Glomerular visceral epithelial cell (primary cell): Measurements from ENCODE around the gene SEMG1.

Experiments
- DNase-seq: peaks from one replicate; pipeline ENCODE4 v3.0.0-alpha.2; 2016; ENCODE audit errors: extremely low spot score

SEMG1 gene

DNA sequence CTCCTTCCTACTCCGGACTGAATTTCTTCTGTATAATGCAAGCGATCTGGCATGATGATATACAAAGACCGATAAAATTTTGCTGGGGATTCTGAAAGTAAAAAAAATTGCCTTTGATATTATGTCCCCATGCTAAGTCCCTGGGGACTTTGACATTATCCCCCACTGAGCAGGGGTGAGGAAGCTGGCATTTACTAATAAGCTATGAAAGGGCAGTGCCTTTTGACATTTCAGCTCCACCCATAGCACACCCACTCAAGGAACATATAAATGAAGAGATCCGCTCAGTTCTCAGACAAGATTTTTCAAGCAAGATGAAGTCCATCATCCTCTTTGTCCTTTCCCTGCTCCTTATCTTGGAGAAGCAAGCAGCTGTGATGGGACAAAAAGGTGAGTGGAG is 14.2 kb downstream of the SEMG1 start, which contains the start of gene SEMG2:
SEMG2 (plus strand) TSS at position 298 of the 400 bp plus-strand sequence; CDS start at position 315, 17 bp downstream.
- no peak for DNase-seq

- no peak for DNase-seq
Observed at GRCh38 chr20:45223136-45223535, 16.3 kb downstream of the SEMG1 start.

GRCh38 chr20:45226287-45226686 is 19.5 kb downstream of the SEMG1 start:
- DNase-seq, result no peak

GRCh38 chr20:45229264-45230056 is 22.6 kb downstream of the SEMG1 start:
- DNase-seq, result peak; percentile 42

DNA sequence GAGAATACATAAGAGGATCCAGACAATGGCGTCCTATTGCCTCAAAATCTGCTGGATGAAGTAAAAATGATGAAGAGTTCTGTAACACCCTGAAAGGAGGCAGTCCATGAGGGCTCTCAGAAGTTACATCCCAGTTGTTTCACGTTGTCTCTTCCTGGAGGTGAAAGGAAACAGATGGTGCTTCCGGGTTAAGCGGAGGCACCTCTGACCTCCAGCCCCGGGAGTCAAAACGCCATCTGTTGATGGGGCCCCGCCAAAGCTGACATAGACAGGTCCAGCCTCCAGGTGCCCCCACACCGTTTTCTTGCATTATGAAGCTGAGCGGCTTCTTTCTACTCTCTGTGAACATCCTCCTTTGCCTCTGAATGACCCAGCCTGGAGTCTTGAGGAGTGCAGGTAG is 23.8 kb downstream of the SEMG1 start:
- DNase-seq, result no peak

DNA sequence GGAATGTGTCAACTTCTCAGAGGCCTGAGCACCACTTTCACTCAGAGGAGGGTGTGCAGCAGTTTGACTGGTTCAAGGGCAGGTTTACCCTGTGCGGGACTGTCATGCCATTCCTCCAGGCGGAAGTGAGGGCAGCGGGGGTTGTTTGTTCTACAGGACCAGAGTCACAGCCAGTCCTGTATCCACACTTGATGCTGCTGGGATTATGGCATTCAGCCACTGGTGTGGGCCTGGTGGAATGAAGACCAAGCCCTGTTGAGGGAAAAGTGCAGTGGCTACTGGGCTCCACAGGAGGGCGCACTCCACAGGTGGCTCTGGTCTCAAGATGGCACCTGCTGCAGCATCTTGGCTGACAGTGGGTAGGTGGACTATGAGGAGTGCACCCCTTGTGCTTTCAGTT is 29.2 kb downstream of the SEMG1 start:
- DNase-seq, result no peak

GRCh38 chr20:45238139-45238538 is 31.3 kb downstream of the SEMG1 start:
- no peak for DNase-seq

DNA sequence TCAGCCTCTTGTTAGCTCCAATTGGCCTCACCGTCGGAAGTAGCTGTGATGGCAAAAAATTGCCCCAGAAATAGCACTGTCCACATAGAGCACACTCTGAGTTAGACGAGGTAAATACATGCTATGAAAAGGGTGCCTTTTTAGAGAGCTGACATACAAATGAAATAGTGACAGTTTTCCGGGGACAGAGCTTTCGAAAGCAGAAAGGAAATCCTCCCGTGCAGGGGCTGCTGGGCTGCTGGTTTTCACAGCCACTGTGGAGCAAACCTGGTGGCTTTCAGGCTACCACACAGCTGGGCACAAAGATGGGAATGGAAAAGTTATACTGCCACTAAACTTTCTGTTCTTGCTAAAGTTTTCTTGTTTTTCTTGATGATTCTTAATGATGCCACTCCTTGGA is 39.3 kb downstream of the SEMG1 start:
- DNase-seq, result no peak

- no peak for DNase-seq
Observed at GRCh38 chr20:45247865-45248264, 41.0 kb downstream of the SEMG1 start.

GRCh38 chr20:45248609-45249008 is 41.8 kb downstream of the SEMG1 start:
- DNase-seq, result no peak

DNA sequence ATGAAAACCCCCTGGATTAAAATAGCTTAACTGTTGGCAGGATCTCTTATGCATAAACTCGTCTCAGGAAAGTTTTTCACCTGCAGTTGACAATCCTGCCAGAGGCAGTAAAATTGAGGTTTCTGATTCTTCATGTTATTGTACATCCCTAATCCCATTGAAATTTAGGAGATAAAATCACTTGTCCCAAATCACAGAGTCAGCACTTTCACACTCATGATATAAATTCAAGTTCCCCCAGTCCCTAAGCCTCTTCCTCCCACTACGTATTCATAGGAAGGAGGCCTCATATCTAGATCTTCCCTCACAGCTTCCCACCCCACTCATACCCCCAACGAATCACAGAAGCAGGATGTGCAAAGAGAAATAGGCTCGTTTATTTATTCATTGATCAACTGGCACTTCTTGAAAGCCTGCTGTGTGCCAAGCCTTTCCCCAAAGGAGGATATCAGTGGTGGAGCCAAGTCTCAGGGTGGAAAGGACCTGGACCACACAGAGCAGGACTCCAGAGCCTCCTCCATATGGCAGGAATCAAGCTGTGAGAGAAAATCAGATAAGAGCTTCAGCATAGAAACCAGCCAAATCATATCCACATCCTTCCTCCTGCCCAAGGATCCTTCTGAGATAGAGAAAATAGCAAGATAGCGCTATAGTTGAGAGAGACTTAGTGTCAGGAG is 45.2 kb downstream of the SEMG1 start:
- DNase-seq, result no peak

DNA sequence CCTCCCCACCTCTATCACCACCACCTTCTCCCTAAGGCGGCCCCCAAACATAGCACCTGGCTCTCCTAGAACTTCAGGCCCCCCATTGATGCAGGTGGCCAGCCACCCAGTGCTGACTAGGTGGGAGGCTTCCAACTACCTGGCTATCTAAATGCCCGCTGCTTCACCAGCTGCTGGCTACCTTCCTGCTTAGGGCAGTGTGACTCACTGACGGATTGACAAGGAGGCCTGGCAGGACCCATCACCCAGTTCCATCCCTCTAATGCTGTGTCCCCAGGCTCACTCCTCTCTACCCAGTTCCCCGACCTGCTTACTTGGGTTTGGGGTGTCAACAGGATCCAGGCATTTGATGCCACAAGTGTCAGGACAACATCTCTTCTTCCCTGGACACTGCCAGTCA is 46.4 kb downstream of the SEMG1 start:
- DNase-seq, result no peak

DNA sequence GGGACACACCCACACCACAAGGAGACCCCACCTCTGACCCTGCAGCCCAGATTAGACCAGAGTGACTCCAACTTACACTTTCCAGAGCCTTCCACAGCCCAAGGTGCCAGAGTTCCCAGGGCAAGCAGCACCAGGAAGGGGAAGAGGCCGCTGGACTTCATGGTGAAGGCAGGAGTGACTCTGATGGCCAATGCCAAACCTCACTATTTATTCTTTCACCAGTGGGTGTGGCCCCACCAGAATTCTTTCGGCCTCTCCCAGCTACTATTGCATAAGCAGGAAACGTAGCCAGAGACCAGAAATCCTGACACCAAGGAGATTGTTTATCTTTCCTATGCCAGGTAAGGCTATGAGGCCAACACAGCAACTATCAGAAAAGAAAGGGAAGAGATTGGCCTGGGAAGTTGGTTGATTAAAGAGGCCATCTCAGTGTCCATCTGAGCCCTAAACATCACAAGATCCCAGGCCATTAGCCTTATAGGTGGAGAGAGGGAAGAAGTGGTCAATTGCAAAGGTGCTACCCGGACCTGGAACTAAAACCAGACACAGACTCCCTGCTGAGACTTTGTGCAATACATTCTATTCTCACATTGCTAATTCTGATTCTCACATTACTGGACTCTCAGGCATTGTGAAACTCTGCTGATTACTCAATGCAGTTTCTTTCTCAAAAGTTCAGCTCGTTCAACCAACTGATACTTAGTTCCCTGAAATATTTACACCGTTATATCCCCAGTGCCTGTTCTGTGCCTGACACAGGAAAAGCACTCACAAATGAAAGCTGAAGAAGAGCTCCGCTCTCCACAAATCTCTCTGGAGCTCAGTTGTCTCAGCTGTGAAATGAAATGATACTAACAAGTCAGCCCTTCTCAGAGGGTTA is 47.8 kb downstream of the SEMG1 start, which contains the start of gene SLPI:
SLPI (minus strand) TSS at position 182 of the 880 bp plus-strand sequence; CDS start at position 161, 21 bp downstream.
- no peak for DNase-seq

- DNase-seq, result no peak
Observed at GRCh38 chr20:45257161-45257560, 50.3 kb downstream of the SEMG1 start.

DNA sequence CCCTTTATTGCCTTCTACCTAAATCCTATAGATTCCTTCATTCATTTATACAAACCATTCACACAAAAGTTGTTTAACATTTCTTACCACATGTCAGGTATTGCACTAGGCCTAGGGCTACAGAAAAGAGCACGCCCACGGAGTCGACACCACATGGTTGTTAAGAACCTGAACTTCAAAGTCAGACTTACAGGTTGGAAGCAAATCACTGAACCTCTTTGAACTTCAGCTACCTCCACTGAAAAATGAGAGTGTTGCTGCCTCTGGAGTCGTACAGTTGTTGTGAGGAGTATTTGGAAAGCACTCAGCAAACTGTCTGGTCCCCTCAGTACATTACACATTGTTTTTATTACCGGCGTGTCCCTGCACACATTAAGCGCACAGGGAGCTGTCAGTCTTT is 50.9 kb downstream of the SEMG1 start:
- no peak for DNase-seq

- no peak for DNase-seq
Observed at GRCh38 chr20:45258259-45258658, 51.4 kb downstream of the SEMG1 start.

DNA sequence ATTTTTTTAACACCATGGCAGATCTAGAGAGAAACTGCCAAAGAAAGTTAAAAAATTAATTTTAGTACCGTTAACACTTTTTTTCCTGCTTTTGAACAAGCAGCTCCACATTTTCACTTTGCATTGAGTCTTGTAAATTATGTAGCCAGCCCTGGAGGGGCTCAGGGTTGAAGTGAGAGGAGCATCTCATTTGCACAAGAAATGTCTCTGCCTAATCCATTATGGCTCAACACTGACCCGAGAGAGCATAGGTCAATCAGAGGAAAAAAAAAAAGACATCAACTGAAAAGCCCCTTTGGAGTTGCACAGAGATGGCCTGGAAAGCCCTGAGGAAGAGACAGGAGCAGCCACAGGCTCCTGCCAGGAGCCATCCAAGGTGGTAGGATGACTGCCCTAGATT is 51.8 kb downstream of the SEMG1 start:
- no peak for DNase-seq
